GM18508 (cell line): ENCODE measurements around the gene AGAP1.

Experiments
- ATAC-seq: cut with Tn5 transposase; IDR thresholded peaks from one replicate; pipeline ENCODE4 v1.9.1; 2021; ENCODE audit warnings: moderate number of reproducible peaks; ENCODE audit not compliant: insufficient read depth, unreplicated experiment

Gene AGAP1

DNA sequence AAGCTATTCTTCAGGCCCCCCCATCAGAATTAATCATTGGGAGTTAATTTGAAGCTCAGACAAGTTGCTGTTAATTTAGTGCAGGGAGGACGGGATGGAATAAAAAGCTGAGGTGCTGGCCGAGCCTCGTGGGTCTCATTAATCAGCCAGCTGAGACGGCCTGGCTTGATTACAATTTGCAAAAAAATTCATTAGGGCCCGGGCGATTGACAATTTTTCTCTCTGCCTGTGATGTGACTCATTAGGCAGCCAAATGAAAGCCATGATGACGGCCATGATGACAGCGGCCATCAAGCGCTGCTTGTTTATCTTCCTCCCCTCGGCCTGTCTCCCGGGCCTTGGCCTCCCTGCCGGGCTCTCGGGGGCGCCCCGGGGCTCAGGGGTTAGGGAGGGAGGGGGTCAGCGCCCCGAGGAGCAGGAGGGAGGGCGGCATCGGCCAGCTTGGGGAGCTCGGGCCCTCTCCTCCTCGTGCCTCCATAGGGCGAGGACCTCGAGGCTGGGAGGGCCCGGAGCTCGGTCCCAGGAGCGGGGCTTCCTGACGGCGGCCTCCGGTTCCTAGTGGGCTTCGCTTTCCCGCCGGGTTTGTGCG lies 669.1 kb downstream of the AGAP1 start:
- ATAC-seq: no peak

DNA sequence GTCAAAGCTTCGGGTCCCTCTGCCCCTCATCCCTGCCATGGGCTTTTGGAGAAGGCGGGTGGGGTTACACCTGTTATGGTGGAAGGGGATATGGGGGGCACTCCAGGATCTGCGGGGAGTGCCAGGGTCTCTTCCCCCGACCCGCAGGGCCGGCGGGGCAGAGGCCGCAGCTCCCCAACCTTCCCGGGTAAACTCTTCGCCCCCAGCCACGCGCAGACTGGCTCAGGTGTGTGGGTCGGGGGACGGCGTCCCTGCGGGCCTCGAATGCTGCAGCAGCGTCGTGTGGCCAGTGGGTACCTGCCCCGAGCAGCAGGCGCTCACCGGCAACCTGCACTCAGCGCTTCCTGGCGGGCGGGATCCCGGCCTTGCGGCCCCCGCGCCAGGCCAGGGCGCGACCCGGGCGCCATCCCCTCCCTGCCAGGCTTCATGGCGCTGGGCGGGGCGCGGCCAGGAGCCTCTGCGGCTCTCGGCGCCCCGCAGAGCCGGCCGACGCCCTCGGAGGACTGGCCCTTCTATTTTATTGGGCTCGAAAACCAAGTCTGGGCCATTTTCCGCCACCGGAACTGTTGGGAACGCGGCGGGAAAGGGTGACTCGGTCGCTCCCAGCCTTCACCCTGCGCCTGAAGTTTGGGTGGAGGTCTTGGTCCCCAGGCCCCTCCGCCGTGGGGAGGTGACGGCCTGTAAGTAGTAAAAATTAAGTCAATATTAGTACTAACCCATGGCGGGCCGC lies 669.8 kb downstream of the AGAP1 start:
- no peak for ATAC-seq

DNA sequence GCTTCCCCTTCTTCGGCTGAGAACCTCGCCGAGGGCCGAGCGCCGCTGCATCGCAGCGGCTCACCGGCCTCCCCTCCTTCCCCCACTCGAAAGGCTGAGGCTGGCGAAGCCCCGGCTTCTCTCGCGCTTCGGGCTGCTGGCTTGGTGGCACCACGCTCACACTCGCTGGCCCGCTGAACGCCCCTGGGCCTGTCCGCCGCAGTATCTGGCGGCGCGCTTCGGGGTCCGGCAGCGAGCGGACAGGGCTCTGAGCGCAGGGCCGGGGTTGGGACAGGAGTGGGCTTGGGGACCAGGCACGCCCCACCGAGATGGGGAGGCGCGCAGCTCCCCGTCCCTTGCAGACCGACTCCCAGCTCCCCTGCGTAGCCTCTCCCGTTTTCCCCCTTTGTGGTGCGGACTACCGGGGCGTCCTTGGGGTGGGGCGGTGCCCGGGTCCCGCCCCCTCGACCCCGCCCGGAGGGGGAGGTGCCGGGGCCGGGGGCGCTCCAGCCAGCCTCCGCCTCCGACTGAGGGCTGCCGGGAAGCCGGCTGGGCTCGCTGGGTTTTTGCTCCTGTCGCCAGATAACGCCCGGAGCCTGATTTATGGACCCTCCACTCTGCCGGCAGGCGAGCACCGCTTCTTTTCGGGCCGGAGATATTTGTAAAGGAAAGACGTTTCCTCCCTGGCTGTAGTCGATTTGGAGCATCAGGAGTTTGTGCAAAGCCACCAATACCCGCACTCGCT lies 670.5 kb downstream of the AGAP1 start:
- ATAC-seq: no peak

DNA sequence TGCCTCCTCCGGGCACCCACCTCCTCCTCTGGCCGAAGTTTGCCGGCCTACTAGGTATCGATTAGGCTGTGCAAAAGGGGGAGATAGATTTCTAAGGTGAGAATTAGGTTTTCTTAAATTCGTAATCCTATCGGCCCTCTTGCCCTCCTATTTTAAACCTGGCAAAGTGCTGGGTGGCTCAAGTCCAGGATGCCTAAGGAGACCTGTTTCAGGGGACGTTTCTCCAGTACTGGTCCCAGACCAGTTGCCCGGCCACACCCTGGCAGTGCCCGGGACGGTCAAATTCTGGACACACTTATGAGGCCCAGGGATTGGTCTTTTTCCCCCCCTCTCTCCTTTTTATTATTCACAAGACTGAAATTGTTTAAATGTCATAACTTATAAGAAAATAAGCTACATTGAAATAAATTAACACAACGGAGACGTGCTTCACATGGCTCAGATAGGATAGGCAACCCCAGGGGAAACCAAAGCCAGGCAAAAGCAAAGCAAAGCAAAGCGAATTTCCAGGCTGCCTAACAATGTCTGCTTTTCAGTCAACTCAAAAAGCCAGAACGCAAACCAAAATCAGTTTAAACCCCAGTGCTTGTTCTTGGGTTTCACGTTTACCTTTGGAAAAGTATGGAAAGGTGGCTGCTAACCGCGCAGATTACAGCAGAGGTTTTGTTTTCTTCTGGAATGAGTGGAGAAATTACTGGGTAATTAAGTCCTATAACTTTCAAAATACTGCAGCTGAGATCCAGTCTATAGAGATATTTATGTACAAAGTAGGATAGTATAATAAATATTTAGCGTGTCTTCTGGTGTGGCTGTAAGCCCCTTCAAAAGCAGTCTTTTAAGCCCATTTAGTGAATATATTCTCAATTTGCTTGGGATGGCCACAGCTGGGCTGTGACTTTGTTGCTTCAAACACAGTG lies 671.3 kb downstream of the AGAP1 start:
- no peak for ATAC-seq

DNA sequence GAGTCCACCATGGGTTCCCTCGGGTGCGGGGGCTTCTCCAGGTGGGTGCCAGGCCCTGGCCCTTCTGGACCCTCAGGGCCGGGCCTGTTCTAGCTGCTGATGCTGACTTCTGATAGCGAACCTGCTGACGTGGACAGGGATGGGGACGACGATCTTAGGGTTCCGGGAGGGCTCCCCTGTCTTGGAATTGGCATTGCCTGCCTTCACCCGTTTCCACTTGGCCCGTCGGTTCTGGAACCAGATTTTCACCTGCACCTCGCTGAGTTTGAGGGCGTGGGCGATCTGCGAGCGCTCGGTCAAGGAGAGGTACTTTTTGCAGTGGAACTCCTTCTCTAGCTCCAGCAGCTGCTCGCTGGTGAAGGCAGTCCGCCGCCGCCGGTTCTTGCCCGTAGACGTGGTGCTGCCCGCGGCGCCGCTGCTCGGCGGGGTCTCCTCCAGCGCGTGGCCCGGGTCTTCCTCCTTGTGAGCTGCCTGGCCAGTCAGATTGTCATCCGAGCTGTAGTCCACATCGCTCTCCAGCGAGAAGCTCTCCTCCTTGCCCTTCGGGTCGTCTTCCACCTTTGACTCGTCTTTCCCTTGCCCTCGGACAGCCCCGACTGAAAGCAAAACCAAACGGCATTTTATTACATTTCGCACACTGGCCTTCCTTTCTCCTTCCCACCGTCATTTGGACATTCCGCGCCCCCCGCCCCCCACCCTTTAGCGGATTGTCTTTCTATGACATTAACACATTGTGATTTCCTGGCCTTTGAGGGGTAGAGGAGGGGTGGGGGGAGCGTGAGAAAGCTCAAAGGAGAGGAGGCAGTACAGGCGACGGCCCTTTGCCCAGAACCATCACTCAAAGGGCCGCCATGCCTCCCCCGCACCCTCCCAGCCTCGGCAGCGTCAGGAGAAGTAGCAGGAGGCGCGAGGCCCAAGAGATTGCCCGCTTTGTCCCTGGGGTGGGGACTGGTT lies 672.3 kb downstream of the AGAP1 start:
- no peak for ATAC-seq

DNA sequence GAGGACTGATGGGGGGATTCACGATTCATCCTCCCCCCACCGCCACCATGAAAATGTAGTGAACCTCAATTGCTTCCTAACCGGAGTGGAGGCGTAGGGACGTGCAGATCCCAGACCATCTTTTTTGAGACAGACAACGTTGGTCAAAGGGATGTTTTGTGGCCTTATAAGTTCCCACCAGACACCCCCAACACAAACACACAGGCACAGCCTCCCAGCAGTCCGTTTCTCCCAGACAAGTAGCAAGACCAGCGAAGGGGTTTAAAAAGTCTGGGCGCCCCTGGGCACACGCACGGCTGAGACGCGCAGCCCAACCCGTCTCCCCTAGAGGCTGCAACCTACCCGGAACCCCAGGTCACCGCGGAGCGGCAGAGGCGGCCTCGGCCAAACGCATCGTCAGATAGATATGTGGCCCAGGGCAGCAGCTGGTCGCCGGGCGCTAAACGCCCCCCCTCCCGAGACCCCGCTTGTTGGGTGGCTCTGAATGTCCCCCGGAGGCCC lies 673.0 kb downstream of the AGAP1 start:
- ATAC-seq: no peak

DNA sequence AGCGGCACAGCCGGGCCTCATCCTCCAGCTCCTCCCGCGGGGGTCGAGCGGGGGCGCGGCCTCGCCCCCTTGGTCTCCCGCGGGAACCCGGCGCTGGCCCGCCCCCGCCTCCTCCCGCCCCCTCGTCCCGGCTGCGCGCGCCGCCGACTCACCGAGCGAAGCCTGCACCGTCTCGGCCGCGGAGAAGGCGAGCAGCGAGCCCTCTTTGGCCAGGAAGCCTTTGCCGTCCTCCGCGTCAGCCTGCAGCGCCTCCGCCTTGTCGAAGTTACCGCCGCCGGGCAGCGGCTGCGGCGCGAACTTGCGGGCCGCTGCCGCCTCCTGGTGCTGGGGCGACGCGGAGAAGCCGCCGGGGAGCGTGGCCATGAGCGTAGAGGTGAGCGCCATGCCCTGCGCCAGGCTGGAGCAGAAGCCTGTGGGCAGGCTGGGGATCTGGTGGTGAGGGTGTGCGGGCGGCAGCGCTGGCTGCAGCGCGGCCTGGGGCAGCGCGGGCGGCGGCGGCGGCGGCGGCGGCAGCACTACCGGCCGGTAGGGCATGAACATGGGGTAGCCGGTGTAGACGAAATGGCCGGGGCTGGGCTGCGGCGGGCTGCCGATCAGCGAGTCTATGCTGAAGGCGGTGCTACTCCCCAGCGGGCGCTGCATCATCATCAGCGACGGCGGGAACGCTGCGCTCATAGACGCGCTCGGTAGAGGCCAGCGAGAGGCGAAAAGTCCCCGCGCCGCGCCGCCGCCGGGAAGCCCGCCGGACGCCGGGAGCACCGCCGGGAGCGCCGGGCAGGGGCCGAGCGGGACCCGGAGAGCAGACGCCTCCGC lies 673.7 kb downstream of the AGAP1 start:
- no peak for ATAC-seq

DNA sequence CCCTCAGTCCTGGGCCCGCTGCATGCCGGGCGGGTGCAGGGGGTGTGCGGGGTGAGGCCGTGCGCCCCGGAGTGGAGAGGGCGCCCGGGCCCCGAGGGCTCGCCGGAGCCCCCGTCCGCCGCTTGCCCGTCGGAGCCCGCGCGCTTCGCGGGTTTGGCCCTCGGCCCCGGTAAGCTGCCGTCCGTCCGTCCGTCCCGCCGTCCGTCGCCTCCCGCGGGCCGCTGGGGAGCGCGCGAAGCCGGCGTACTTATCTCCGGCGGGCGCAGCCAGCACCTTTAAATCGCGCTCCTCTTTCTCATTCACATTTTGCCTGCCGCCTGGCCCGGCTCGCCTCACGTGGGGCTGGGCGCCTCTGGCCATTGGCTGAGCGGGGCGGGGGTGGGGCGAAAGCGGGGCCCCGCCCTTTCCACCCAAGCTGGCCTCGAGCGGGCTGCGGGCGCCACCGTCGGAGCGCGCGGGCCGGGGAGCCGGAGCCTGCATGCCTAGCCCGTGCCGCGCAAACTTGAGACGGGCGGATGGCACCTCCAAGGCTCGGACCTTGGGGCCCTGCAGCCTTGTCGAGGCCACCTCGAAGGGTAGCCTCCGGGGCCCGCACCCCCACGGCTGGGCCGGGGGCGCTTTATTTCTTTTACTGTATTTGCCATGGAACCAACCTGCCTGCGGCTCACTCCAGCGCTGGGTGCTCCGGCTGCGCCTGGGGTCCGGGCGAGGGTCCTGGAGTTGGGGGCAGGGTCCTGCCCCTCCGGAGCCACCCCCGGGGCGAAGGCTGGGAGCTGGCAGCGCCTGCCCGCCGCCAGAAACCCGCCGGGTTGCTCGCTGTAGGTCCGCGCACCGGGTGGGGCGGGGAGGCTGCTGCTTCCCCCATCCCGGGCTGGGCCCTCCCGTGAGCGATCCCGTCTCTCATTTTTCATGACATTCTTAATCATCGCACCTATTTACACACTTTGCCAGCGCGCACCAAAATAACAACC lies 674.6 kb downstream of the AGAP1 start, which contains the start of gene GBX2:
TSS of gene GBX2 (minus strand) at position 277 of the 971 bp plus-strand sequence. CDS start 415 bp downstream, outside the sequence.
- ATAC-seq: no peak

DNA sequence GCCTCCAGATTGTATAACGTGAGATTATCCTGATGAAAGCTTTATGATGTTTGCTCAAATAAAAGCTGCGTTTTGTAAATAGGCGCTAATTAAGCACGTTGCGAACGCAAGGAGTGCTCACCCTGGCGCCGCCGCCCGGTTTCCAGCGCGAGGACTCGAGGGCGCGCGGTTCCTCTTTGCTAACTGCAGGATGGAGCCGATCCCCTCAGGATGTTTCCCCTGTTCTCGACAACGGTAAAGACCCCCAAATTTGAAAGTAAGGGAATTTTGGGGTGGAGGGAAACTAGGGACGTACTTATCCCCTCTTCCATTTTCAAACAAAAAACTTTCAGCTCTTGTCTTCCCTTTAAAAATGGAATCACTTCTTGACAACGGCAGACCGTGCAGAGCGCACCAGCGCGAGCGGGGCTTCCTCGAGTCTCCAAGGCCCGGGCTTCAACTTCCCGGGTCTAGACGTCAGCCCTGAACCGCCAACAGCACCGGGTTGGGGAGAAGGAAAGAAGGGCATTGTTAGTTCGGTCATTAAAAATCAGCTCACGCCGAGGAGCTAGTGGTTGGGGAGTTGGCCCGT lies 675.4 kb downstream of the AGAP1 start:
- no peak for ATAC-seq

DNA sequence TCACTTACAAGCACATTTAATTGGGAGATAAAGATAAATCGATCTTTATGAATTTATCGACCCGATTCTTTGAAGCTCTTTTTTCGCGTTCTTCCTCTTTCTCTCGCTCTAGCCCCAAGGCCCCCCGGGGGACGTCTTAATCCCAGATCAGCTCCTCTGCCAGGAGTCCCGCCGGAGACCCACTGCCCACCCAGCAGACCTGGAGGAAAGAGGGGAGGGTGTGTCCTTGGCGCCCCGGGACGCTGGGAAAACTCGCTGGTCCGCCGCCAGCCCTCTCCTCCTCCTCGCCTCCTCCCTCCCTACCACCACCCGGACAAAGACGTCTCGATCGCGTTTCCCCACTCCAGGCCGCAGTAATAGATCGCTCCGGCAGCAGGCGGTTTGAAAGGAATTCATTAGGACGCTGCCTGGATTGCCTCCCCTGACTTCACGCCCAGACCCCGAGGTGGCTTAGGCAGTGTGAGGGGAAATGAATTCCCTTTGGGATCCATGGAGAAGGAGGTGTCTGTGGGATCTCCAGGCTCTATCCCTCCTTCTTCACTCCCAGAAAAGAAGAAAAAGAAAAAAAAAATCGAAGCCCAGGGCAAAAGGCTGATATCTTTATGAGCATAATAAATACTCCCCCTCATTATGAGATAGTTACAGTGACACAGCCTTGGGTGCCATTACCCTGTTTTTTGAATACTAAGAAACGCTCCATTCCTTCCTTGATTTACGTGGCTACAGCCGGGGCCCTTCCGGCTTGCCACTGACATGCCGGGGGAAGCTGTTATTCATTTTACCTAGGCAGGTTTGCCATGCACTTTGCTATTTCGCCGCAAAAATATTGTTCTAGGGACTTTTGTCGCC lies 676.1 kb downstream of the AGAP1 start:
- no peak for ATAC-seq

DNA sequence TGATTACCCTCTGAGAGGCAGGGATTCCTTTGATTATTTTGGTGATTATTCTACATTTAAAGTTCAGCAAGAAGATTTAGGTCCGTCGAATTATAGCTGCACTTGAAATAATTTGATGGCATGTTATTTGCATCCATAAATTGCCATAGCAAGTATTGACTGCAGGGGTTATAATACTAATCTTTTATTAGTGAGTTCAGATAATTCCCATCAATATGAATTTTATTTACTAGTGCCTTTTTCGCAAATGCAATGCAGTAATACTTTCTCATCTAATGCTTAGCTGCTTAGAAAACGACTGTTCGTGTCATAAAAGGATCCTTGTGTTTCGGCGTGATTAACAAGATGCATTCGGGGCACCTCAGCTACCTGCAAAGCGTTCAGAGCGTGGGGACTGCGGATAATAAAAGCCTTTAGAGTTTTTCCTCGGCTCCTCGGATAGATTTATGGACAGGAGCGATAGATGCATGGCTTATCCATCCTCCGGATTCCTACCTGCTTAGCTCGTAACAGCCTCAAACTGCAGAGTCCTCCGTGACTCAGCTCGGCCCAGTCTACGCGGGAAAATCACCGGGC lies 676.8 kb downstream of the AGAP1 start:
- no peak for ATAC-seq

DNA sequence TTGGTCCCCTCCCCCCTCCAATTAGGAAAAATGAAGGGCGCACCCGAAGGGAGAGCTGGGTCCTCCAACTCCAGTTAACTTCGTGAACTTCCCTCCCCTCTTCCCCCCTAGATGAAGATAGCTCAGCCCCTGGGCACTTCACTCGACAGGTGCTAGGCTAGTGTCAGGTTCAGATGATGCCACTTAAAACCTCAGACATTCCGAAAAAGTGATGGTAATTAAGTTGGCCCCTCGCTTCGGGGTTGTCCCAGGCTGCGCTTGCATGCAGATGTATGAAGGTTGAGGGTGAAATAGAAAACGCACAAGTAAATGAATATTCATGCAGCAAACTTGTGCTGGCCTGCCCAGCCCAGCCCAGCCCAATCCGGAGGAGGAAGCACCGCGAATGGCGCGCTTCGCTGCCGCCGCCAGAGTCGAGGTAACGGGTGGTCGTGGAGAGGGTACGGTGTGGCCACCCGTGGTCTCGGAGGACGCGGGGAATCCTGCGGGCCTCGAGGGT lies 677.4 kb downstream of the AGAP1 start:
- no peak for ATAC-seq

DNA sequence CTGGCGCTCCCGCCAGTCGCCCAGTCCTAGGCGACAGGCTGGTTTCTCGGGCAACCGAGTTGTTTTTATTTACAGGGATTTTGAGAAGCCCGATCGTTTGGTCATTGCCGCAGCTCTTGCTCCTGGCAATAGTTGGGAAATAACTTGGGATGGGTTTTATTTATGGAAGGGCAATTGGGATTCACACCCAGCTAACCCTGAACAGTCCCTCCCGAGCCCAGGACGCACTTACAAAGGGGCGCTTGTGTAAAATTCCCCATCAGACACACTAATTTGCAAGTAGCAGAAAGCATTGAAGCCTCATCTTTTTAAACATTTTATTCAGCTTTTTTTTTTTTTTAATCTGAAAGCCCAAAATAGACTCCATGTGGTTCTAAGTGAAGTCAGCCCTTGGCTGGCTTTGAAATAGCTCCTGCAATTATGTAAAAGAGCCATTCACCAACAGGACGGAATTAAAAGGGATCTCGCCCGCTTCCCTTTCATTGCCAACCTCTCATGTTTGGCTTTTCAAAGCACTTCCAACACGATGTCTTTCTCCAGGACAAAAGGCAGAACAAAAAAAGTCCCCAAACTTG lies 677.9 kb downstream of the AGAP1 start:
- ATAC-seq: no peak

DNA sequence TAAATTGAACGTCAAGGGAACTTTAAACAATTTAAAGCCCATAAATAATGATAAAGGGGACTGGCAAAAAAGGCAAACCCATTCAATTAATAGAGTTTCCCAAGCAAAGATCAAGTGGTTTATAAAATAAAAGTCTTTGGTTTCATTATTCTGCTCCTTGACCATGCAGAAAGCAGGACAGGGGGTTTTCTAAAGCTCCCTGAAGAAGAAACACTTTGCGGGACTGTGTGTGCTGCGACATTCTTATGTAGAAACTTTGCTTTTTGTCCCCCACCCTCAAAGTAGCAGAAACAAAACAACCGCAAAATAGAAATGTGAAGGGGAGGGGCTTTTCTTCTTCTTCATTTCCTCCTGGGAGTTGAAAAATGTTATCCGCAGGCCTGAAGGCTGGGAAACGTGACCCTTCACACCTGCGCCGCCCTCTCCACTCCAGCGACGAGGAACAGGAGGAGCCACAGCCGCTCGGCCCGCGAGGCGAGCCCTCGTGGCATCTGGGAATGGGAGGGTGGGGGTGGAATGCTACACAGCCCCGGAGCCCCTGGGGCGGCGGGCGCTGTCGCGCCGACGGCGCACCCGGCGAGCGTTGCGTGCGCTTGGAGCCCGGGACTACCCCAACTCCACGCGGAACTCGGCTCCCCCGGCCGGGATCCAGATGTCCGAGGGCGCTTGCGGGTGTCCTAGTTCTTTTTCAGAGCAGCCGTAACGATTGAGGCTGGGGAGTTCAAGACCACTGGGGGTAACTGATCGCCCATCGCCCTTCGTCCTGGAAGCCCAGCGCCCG lies 678.6 kb downstream of the AGAP1 start:
- no peak for ATAC-seq
